Suppressor macrophage (primary cell): Measurements from ENCODE around the gene RAB21.
A peak's percentile ranks its signal among the peaks of the same experiment; 100 is the strongest.
"Not testable (repeated sequence)": the region's sequence is repeated elsewhere in the genome, so short reads cannot be mapped to it uniquely, and the experiment has no call there.

Source experiments
- DNase-seq, 4 experiments: peaks; one replicate each; pipeline ENCODE4 v3.0.0-alpha.2; 2020 to 2022

RAB21 gene

DNA sequence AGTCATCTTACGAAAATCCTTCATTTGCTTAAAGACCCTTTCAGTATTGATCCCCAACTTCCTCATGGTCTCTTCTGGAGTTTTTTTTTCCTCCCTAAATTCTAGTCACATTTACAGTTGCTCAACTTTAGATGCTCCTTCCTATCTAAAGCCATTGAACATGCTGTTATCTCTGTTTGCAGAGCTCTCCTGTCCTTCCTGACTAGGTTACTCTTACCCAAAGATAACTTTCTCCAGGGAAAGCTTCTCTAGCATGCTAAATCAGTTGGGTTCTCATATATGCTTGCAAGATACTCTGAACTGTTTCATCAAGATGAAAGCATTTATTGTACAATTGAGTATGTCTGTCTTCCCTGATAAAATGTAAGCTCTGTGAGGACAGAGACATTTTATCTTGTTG, 1.8 kb upstream of the RAB21 start:
- no peak for DNase-seq

DNA sequence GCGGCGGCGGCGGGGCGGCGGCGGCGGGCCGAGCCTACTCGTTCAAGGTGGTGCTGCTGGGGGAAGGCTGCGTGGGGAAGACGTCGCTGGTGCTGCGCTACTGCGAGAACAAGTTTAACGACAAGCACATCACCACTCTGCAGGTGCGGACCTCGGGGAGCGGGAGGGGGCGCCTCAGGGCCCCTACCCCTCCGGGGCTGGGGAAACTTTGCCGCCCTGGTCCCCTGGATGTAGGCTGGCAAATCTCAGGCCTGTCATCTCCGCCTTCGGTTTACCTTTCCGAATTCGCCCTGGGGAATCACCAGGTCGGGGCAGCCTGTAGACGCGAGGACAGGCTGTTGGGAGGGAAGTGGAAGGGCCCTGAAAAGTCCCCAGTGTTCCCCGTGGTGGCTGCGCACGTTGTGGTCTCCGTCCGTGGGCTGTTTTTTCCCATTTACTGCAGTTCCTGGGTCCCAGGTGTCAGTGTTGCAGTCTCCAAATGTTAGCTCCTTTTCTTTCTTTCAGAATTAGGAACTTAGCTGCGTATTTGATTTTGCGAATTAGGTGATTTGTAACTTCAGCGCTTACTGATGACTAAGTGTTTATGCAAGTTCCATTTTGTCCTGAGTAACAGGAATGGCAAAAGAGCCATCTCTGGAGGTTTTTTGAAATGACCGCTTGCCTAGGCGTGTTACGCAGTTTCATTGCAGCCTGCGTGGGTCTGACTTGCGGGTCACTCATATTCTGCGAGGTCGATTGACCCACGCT, 656 bp downstream of the RAB21 start:
- peak; percentile 77 to 92 (median 80) for DNase-seq

DNA sequence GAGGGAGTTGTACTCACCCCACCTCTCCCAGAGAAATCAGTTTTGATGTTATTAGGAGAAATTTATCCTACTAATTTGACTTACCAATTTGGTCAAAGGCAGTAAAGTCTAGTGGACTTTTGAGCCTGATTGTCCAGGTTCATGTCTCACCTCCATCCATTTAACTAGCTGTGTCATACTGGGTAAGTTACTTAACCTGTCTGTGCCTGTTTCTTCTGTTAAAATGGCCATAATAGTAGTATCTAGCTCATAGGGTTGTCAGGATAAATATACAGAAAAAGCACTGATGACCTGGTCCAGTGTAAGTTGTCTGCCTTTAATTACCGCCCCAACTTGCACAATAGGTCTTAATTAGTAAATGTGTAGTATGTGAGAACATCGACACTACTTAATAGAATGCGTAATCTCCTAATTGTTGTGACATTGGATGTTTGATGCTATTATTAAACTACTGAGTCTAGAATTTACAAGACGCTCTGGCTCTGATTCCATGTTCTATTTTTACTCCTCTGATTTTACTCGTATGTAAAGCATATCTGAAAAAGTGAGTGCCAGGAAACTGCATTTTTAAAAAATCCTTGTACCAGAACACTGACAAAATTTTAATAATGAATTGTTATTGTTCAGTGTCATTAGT, 1.5 kb downstream of the RAB21 start:
- DNase-seq = no peak

DNA sequence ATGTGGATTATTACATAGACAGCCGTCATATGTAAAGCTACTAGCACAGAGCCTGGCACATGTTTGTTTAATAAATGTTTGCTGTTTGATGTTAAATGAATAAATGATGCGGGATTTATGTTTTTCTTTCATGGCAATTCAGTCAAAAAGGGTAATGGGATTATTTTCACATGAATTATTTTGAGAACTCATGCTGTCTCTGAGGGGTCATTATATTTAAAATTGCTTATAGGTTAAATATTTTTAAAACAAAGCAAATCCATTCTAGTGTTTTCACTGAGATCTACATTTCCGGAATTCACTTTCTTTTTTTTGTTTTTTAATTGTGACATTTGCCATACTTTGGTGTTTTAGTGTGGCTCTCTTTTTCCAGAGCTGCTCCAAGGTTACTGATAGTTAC, 5.3 kb downstream of the RAB21 start:
- DNase-seq = no peak

DNA sequence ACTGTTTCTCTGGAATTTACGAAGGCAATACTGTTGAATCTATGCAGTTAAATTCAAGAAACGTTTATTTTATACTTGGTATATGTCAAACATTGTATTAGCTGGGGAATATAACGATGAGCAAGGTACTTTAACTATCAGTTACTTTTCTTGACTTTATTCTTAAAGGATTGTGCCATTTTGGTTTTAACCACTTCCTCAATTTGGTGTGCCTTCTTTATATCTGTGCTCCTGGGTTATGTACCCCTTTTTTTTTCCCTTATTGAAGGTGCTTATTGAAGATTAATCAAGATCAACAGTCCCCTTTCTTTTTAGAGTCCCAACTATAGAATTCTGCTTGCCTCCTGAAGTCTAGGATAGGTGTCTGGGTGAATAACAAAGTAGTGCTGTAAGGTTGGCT, 5.8 kb downstream of the RAB21 start:
- no peak for DNase-seq

DNA sequence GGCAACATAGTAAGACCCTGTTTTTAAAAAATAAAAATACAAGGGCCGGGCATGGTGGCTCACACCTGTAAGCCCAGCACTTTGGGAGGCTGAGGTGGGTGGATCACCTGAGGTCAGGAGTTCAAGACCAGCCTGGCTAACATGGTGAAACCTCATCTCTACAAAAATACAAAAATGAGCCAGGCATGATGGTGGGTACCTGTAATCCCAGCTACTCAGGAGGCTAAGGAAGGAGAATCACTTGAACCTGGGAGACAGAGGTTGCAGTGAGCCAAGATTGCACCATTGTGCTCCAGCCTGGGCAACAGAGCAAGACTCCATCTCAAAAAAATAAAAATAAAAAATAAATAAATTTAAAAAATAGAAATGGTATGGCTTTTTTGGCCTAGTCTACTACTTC, 6.7 kb downstream of the RAB21 start:
- not testable (repeated sequence) for DNase-seq

DNA sequence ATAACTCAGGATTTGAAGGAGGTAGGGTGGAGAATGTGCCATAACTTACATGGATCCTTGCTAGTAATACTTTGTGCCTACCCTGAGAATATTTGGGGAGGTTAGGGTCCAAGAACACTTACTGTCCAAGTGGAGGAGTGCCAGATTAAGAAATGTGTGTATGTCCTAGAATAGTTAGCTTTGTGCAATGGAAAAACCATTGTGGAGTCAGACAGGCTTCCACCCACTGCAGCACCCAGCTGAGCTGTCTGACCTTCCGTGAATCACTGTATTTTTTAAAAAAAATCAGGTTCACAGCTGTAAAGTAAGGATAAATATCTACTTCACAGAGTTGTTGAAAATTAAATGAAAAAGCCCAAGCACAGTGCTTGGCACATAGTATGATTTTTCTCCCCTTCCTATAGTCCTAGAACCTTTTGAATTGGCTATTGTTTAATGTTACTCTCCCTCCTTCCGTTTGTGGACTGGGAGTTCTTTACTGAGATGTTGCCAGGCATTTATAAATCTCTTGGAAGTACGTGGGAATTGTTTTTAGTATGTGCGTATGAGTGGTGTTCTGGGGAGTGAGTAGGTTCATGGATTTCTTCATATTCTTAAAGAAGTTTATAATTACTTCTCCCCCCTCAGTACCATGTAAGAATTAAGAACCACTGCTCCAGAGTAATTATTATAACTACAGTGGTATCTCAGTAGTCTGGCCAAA, 9.2 kb downstream of the RAB21 start:
- DNase-seq = no peak

DNA sequence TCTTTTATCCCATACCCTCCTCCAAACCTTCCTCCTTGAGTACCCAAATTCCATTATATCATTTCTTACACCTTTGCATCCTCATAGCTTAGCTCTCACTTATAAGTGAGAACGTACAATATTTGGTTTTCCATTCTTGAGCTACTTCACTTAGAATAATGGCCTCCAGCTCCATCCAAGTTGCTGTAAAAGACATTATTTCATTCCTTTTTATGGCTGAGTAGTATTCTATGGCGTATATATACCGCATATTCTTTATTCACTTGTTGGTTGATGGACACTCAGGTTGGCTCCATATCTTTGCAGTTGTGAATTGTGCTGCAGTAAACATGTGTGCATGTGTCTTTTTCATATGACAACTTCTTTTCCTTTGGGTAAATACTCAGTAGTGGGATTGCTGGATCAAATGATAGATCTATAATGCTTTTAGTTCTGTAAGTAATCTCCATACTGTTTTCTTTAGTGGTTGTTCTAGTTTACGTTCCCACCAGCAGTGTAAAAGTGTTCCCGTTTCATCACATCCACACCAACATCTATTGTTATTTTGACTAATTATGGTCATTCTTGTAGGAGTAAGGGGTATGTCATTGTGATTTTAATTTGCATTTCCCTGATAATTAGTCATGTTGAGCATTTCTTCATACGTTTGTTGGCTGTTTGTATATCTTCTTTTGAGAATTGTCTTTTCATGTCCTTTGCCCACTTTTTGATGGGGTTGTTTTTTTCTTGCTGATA, 10.1 kb downstream of the RAB21 start:
- DNase-seq = no peak

DNA sequence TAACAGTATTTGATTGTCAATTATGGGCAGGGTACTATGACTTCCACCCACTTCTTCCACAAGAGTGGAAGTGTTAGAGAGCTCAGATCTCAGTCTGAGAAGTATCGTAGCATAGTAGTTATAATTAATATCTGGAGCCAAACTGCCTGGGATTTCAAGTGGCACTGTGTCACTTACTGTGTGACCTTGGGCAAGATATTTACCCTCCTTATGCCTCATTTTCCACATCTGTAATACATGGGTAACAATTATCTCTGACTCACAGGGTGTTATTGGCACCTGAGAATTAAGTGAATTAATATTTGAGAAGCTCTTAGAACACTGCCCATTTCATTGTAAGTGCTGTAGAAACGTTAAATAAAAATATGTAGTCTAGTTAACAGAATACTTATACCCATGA, 11.5 kb downstream of the RAB21 start:
- DNase-seq = no peak

DNA sequence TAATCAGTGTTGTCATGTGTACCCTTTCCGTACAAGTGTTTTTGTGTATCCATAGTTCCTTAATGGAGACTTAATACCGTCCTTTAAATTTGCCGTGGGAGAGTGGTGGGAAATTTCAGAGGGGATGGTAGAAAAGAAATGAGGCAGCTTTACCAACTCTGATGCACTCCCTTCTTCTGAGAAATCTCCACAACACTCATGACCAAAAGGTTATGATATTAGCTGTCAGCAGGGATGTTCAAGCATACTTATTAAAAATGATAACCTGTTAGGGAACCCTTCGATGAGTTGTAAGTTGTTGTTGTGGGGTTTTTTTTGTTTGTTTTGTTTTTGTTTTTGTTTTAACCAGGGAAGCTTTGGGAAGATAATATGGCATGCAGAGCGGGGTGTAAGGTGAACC, 12.5 kb downstream of the RAB21 start:
- no peak for DNase-seq

DNA sequence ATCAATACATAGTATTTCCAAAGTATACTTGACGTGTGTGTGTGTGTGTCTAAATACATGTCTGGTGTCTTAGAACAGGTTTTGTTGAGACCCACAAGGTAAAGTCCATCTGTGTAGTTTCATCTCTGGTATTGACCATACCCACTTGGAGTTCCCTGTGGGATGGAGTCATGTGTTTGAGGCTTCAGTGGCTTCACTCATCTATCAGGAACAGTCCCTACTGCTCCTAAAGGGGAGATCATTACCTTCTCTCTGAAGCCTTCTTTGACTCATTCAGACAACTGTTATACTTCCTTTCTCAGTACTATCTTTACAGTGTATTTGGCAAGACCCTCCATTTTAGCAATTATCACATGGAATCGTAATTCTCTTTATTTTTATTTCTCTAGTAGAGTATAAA, 14.2 kb downstream of the RAB21 start:
- no peak for DNase-seq

DNA sequence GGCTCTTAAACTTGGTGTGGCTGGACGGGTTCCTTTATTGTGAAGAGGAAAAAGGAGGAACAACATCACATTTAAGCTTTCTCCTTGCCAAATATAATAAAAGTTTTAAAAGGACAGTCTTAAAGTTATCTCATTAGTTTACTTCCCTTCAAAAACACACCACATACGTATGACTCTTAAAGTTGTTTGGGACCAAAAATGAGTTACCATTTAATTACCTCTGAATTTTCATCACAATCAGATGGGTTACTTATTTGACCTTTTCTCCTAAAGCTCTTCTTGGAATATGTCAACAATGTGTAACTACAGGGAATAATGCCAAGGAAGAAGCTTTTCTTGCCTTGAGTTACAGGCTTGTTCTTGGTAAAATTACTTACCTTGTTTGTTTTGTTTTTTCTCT, 16.4 kb downstream of the RAB21 start:
- no peak for DNase-seq

DNA sequence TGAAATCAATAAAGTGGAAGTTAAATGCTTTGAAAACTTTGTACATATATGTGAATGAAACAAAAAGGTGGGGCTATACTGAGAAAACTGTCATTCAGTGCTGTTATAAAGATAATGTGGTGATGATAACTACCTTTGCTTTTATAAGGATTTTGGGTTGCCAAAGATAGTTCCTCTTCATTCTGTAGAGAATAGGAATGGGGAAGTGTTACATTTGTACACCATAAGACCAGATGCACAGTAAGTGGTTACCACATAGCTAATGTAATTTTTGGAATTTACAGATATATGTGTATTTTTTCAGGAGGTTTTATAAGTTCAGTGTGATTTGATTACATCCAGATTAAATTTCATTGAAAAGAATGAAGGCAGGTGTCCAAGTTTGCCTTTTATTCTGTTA, 18.1 kb downstream of the RAB21 start:
- DNase-seq = peak in 2 of 4 experiments; percentile 54 to 64

DNA sequence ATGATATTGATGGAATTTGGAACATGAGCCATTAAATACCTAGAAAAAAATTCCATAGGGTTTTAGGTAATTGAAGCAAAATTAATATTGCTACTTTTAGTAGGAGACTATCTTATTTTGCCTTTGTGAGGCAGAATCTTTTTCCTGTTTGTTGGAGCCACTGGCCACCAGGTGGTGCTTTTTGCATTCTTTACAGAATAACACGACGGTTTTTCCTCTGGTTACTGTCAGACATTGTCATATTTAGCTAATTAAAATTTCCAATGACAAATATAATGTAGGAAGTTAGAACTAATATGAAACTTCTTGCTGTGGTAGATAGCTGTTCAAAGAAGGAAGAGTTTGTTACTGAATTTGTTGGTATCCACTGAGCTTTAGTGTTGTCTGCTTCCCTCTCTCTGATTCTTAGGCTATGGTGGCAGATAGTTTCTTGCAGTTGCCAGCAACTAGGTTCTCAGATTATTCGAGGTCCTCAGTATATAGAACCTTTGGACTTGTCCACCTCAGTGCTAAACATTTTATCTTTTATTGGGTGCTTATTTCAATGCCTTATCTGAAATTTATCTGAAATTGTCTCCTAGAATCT, 25.7 kb downstream of the RAB21 start:
- DNase-seq = peak; percentile 64 to 70 (median 66)

DNA sequence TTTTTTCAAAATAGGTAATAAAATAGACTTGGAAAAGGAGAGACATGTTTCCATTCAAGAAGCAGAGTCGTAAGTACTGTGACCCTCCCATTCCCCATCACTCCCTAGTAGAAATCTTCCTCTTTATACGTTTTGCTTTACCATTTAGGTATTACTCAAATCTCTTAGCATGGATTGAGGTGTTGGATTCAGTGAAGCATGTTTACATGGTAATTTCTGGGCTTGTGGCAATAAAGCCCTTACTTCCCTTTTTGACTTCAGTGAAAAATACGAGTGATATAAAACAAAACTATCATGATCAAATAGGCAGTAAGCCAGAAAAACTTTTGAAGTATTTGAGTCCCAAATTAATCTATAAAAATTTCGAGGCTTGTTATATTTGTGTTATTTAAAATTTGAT, 27.4 kb downstream of the RAB21 start:
- peak in 2 of 4 experiments; percentile 27 to 32 for DNase-seq

DNA sequence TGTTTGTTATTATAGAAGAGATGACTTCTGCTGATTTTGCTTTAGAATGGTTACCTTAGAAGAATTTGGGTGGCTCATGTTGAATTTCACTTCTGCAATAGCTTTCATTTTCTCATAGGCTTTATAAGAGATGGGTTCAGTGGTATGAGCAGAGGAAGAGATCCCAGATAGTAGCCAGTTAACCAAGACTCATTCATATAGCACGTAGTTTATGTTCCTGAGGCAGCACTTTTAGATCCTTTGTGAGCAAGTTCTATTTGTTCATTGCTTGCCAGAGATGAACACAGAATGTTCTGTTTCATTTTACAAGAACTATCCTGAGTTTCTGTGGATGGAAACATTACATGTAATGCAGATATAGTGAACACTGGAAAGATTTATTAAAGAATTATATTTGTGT, 32.2 kb downstream of the RAB21 start:
- no peak for DNase-seq

DNA sequence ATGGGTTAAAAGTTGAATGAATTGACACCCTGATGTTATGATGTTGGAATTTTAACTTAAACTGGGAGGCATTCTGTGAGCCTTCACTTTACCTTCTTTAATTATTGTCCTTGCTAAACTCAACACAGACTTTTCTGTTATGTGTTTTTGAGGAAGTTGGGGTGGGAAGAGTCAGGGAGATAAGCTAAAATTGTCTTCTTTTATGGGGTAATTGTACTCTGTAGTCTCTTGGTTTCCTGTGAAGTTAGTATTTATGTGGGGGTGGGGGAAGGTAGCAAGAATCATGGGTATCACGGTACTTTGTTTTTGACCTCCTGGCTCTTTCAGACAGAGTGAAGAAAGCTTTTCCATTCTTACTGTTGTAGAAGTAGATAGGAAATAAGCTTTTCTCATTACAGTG, 32.9 kb downstream of the RAB21 start:
- peak in 2 of 4 experiments; percentile 28 to 34 for DNase-seq

DNA sequence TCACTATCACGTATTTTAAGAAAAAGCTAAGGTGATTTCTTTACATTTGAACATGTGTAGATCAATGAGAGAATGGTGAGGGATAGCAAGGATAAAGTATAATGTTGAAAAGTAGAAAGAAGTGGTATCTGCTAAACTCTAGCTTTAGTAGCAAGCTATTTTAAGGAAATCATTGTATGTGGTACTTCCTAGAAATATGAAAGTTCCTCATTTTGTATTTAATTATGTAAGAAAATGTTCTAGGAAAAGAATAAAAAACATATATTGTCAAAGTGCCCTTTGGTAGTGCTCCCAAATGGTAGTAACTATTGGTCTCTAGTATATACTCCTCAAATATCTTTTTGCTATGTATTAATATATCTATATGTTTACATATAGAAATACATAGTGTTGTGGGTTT, 35.7 kb downstream of the RAB21 start:
- DNase-seq = peak in 2 of 4 experiments; percentile 28 to 46

DNA sequence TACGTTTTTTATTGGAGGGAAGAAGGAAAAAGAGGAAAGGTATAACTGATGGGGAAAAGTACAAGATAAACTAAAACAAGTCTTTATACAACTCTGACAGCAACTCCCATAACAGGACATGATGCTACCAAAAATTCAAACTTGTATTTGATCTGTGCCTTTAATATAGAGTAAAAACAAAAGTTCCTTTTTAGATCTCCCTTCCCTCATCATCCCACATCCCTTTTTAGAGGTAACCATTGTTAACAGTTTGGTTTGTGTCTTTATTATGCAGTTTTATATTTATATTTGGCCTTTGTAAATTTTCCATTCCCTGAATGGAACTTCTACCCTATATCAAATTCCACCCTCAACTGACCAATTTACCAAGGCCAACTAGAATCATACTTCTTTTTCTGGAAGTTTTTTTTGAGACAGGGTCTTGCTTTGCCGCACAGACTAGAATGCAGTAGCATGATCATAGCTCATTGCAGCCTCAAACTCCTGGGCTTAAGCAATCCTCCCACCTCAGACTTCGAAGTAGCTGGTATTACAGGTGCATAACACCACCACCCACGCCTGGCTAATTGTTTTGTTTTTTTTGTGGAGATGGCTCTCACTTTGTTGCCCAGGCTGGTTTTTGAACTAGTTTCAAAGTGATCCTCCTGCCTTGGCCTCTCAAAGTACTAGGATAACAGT, 36.9 kb downstream of the RAB21 start:
- no peak for DNase-seq

DNA sequence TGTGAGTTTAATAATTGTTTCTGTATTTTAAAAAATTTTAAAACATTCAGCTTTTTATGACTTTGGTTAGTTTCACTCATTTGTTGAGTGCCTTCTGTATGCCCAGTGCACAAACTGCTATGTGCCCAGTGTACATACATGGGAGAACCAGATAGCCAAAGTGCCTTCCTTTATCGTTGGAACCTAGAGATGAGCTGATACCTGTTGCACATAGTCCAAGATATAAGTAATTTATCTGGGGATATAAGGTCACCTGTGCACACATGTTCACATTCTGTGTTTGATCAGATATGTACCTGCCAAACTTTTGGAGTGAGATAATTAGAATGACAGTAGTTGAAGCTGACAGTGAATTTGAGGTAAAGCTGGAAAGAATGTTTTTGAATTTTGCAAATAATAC, 37.9 kb downstream of the RAB21 start:
- DNase-seq = no peak

DNA sequence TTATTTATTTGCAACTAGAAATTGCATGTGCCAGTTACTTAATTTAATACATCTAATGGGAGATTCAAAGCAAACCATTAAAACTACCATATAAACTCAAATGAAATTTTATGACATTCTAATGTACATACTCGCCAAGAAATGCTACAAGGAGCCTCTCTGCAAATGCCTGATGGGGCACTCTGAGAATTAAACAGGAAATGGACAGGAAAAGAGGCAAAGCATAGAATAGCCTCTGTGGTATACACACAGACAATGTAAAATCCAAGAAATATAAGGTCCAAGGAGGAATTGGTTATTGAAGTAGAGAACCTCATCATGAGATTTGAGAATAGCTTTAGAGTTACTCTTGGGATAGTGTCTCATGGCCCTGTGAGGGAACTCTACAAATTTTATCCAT, 41.2 kb downstream of the RAB21 start:
- no peak for DNase-seq

DNA sequence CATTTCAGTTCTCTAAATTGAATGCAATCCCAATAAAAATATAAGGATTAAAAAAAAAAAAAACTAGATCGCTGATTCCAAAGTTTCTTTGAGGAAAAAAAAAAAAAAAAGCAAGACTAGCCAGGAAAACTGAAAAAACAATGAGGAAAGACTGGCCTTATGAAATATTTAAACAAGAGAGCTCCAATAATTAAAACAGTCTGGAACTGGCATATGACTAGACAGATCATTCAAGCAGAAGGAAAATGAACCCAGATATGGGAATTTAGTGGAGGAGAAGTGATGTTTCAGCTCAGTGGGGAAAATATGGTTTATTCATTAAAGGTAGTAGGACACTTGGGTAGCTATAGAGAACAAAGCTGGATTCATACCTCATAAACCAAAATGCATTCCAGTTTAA, 42.9 kb downstream of the RAB21 start:
- no peak for DNase-seq
